ENCODE data around the gene BEGAIN.

The BEGAIN gene

GRCh38 chr14:100581228-100582145 is 5.7 kb downstream of the BEGAIN start:
- DNase-seq: no peak

- DNase-seq: no peak
Observed at GRCh38 chr14:100580316-100581227, 6.6 kb downstream of the BEGAIN start.

GRCh38 chr14:100578552-100578951 is 8.7 kb downstream of the BEGAIN start:
- no peak for DNase-seq

- DNase-seq: no peak
Observed at GRCh38 chr14:100577986-100578431, 9.2 kb downstream of the BEGAIN start.

- no peak for DNase-seq
Observed at GRCh38 chr14:100577321-100577985, 9.8 kb downstream of the BEGAIN start.

- no peak for DNase-seq
Observed at GRCh38 chr14:100576091-100577085, 10.8 kb downstream of the BEGAIN start.

- no peak for DNase-seq
Observed at GRCh38 chr14:100575266-100575995, 11.8 kb downstream of the BEGAIN start.

- no peak for DNase-seq
Observed at GRCh38 chr14:100574642-100575031, 12.6 kb downstream of the BEGAIN start.

- no peak for DNase-seq
Observed at GRCh38 chr14:100573757-100574641, 13.2 kb downstream of the BEGAIN start.

- DNase-seq: no peak
Observed at GRCh38 chr14:100573002-100573756, 14.0 kb downstream of the BEGAIN start.

- DNase-seq: no peak
Observed at GRCh38 chr14:100572543-100572942, 14.7 kb downstream of the BEGAIN start.

- DNase-seq: no peak
Observed at GRCh38 chr14:100571837-100572236, 15.4 kb downstream of the BEGAIN start.

- no peak for DNase-seq
Observed at GRCh38 chr14:100570726-100571454, 16.3 kb downstream of the BEGAIN start.

GRCh38 chr14:100569734-100570286 is 17.4 kb downstream of the BEGAIN start:
- DNase-seq: no peak

GRCh38 chr14:100568998-100569733 is 18.1 kb downstream of the BEGAIN start:
- no peak for DNase-seq

GRCh38 chr14:100568164-100568997 is 18.8 kb downstream of the BEGAIN start:
- DNase-seq: no peak

GRCh38 chr14:100567877-100568163 is 19.4 kb downstream of the BEGAIN start:
- no peak for DNase-seq

All from activated CD4-positive, CD25-positive, alpha-beta regulatory T cell treated with anti-CD3 and anti-CD28 coated beads, Interleukin-2, amount 50 U/mL, for 72 hours (primary cell).